Lower lobe of right lung (tissue), 2 donors: ENCODE results near the gene KCNG1. TPM values are rescaled to one million over a fixed set of nuclear protein-coding genes. Genes with fewer than 3 reads are reported as not detected.

Experiments used
- ATAC-seq, 2 donors: fragments of 200-7000 bp; cut with Tn5 transposase; one replicate each; pipeline ENCODE4 v1.9.1; 2020 to 2022; ENCODE audit warnings: mild to moderate bottlenecking in 2 of 2, moderate library complexity in 2 of 2
- DNase-seq: peaks from one replicate; pipeline ENCODE4 v3.0.0-alpha.2; 2020
- H3K27ac ChIP-seq: fragments of 200-600 bp; one replicate; pipeline ENCODE4 v1.8.0; 2022
- H3K27me3 ChIP-seq: fragments of 200-600 bp; one replicate; pipeline ENCODE4 v1.8.0; 2022; ENCODE audit warnings: low read depth
- H3K36me3 ChIP-seq: fragments of 200-600 bp; one replicate; pipeline ENCODE4 v1.8.0; 2022; ENCODE audit warnings: mild to moderate bottlenecking
- H3K4me1 ChIP-seq: fragments of 200-600 bp; one replicate; pipeline ENCODE4 v1.8.0; 2022
- H3K4me3 ChIP-seq: fragments of 200-600 bp; one replicate; pipeline ENCODE4 v1.8.0; 2022; ENCODE audit warnings: mild to moderate bottlenecking
- H3K9me3 ChIP-seq: fragments of 200-600 bp; one replicate; pipeline ENCODE4 v1.8.0; 2022
- CTCF ChIP-seq: fragments of 200-600 bp; IDR thresholded peaks from one replicate; pipeline ENCODE4 v1.8.0; 2022; ENCODE audit warnings: antibody characterized with exemption, mild to moderate bottlenecking
- intact Hi-C: fragments of 100-400 bp; cut with DNase I; formaldehyde crosslinking; loops from one replicate; pipeline ENCODE4 v1.11.0; 2022
- total RNA-seq: library from RNA; stranded (reverse); fragmentation: NEBNext Ultra II Directional; extraction: Animal tissue kit (Norgen Biotek cat#: 25700); gene quantifications from one replicate; pipeline ENCODE4 v1.2.1, GENCODE V29; 2021
- donor health status: DM: no; HTN: yes; CAD: no; lungs with severe emphysema.

Gene KCNG1
- total RNA-seq, 1 donor from 2014 or later: not detected

- peak; percentile 18 to 36 for ATAC-seq
- H3K27me3 ChIP-seq: peaks cover 22% of the 10 kb centered on the region
- no peak for DNase-seq
Measured at GRCh38 chr20:51014797-51015722, 7.8 kb downstream of the KCNG1 start.

GRCh38 chr20:51013577-51014330 lies 9.2 kb downstream of the KCNG1 start:
- ATAC-seq: no peak
- DNase-seq: no peak
- H3K27me3 ChIP-seq: peaks cover 16% of the 10 kb centered on the region
- no peaks in the 10 kb centered on the region for H3K4me1 ChIP-seq
- no peak overlapping the region for H3K27ac ChIP-seq
- no peaks in the 10 kb centered on the region for H3K36me3 ChIP-seq
- intact Hi-C loops: no loop called here
- no peaks in the 10 kb centered on the region for H3K9me3 ChIP-seq
- H3K4me3 ChIP-seq: no peak overlapping the region
- TF ChIP-seq CTCF: no peak

More at GRCh38 chr20:51014797-51015722, 7.8 kb downstream of the KCNG1 start:
- H3K27ac ChIP-seq: no peak overlapping the region
- peak; percentile 45 for TF ChIP-seq CTCF
- no peak overlapping the region for H3K4me3 ChIP-seq
- no peaks in the 10 kb centered on the region for H3K4me1 ChIP-seq
- intact Hi-C loops: no loop called here
- no peaks in the 10 kb centered on the region for H3K36me3 ChIP-seq
- no peaks in the 10 kb centered on the region for H3K9me3 ChIP-seq

- no peaks in the 10 kb centered on the region for H3K9me3 ChIP-seq
- peaks cover 10% of the 10 kb centered on the region for H3K27me3 ChIP-seq
- no peaks in the 10 kb centered on the region for H3K4me1 ChIP-seq
- DNase-seq (no peak), ATAC-seq (no peak)
- TF ChIP-seq CTCF: no peak
- no peak overlapping the region for H3K27ac ChIP-seq
- no peaks in the 10 kb centered on the region for H3K36me3 ChIP-seq
- intact Hi-C loops: no loop called here
- no peak overlapping the region for H3K4me3 ChIP-seq
Measured at GRCh38 chr20:51012357-51012756, 10.6 kb downstream of the KCNG1 start.

- H3K36me3 ChIP-seq: no peaks in the 10 kb centered on the region
- DNase-seq (no peak), ATAC-seq (no peak)
- intact Hi-C loops: no loop called here
- H3K9me3 ChIP-seq: no peaks in the 10 kb centered on the region
- no peak overlapping the region for H3K4me3 ChIP-seq
- no peaks in the 10 kb centered on the region for H3K4me1 ChIP-seq
- H3K27ac ChIP-seq: no peak overlapping the region
- H3K27me3 ChIP-seq: peaks cover 10% of the 10 kb centered on the region
- no peak for TF ChIP-seq CTCF
Measured at GRCh38 chr20:51011479-51011878, 11.4 kb downstream of the KCNG1 start.

GRCh38 chr20:51010932-51011331 lies 12.0 kb downstream of the KCNG1 start:
- H3K27me3 ChIP-seq: peaks cover 10% of the 10 kb centered on the region
- TF ChIP-seq CTCF: no peak
- ATAC-seq: no peak

More at GRCh38 chr20:51010932-51011331, 12.0 kb downstream of the KCNG1 start:
- H3K27ac ChIP-seq: no peak overlapping the region
- no peaks in the 10 kb centered on the region for H3K36me3 ChIP-seq
- no peaks in the 10 kb centered on the region for H3K4me1 ChIP-seq
- H3K9me3 ChIP-seq: no peaks in the 10 kb centered on the region
- intact Hi-C loops: no loop called here
- no peak for DNase-seq
- H3K4me3 ChIP-seq: no peak overlapping the region
